ENCODE data around the gene ALG5.

ALG5 gene

GRCh38 chr13:36999054-36999714, at the start of gene ALG5:
Gene ALG5, minus strand, starts transcription at chr13:36999340. Its CDS starts 40 bp downstream, at chr13:36999300.
- no peak for DNase-seq (ENCODE audit: low read depth, low spot score)

- no peak for DNase-seq (ENCODE audit: low read depth, low spot score)
Observed at GRCh38 chr13:37047846-37048245, 48.7 kb upstream of the ALG5 start.

- DNase-seq (ENCODE audit: low read depth, low spot score) = no peak
Observed at GRCh38 chr13:37047032-37047431, 47.9 kb upstream of the ALG5 start.

- DNase-seq (ENCODE audit: low read depth, low spot score) = no peak
Observed at GRCh38 chr13:37046062-37046461, 46.9 kb upstream of the ALG5 start.

GRCh38 chr13:37040789-37041188, 41.6 kb upstream of the ALG5 start:
- DNase-seq (ENCODE audit: low read depth, low spot score) = no peak

- no peak for DNase-seq (ENCODE audit: low read depth, low spot score)
Observed at GRCh38 chr13:37039896-37040295, 40.8 kb upstream of the ALG5 start.

- DNase-seq (ENCODE audit: low read depth, low spot score) = no peak
Observed at GRCh38 chr13:37037241-37037640, 38.1 kb upstream of the ALG5 start.

- no peak for DNase-seq (ENCODE audit: low read depth, low spot score)
Observed at GRCh38 chr13:37029617-37030016, 30.5 kb upstream of the ALG5 start.

- no peak for DNase-seq (ENCODE audit: low read depth, low spot score)
Observed at GRCh38 chr13:37027639-37028038, 28.5 kb upstream of the ALG5 start.

GRCh38 chr13:37026771-37027170, 27.6 kb upstream of the ALG5 start:
- DNase-seq (ENCODE audit: low read depth, low spot score) = no peak

- DNase-seq (ENCODE audit: low read depth, low spot score) = no peak
Observed at GRCh38 chr13:37023871-37024270, 24.7 kb upstream of the ALG5 start.

- DNase-seq (ENCODE audit: low read depth, low spot score) = no peak
Observed at GRCh38 chr13:37014609-37015008, 15.5 kb upstream of the ALG5 start.

- DNase-seq (ENCODE audit: low read depth, low spot score) = no peak
Observed at GRCh38 chr13:37011788-37012187, 12.6 kb upstream of the ALG5 start.

GRCh38 chr13:37011002-37011401, 11.9 kb upstream of the ALG5 start:
- DNase-seq (ENCODE audit: low read depth, low spot score) = no peak

- DNase-seq (ENCODE audit: low read depth, low spot score) = no peak
Observed at GRCh38 chr13:37010424-37010823, 11.3 kb upstream of the ALG5 start.

GRCh38 chr13:37009692-37010091, 10.6 kb upstream of the ALG5 start:
- DNase-seq (ENCODE audit: low read depth, low spot score) = no peak

- DNase-seq (ENCODE audit: low read depth, low spot score) = no peak
Observed at GRCh38 chr13:37001921-37002250, 2.7 kb upstream of the ALG5 start.

GRCh38 chr13:36998624-36999041, 507 bp downstream of the ALG5 start:
- no peak for DNase-seq (ENCODE audit: low read depth, low spot score)

GRCh38 chr13:36997716-36998427, 1.3 kb downstream of the ALG5 start:
- no peak for DNase-seq (ENCODE audit: low read depth, low spot score)

GRCh38 chr13:36992362-36992761, 6.8 kb downstream of the ALG5 start:
- no peak for DNase-seq (ENCODE audit: low read depth, low spot score)

- DNase-seq (ENCODE audit: low read depth, low spot score) = no peak
Observed at GRCh38 chr13:36986462-36987240, 12.5 kb downstream of the ALG5 start.

- no peak for DNase-seq (ENCODE audit: low read depth, low spot score)
Observed at GRCh38 chr13:36981156-36981743, 17.9 kb downstream of the ALG5 start.
